T-helper 1 cell treated with Interleukin-12 subunit alpha and Interleukin-12 subunit beta and Interleukin-4 antibody, amounts not matched to agents 30 ng/mL and 1 ng/mL, for 36 hours (primary cell): ENCODE results near the gene WDR62. TPM values are rescaled to one million over a fixed set of nuclear protein-coding genes. Genes with fewer than 3 reads are reported as not detected.
"Not testable (repeated sequence)": the region's sequence is repeated elsewhere in the genome, so short reads cannot be mapped to it uniquely, and the experiment has no call there.

Source experiments
- intact Hi-C: fragments of 100-400 bp; cut with micrococcal nuclease; formaldehyde crosslinking; loops from one replicate; pipeline ENCODE4 v1.15.1; 2024
- total RNA-seq: library from RNA; stranded (reverse); gene quantifications from 2 replicates; pipeline ENCODE4 v1.2.3, GENCODE V29; 2022

WDR62 gene
- total RNA-seq, 1 donor from 2014 or later: 20.3 TPM

- intact Hi-C loops: no loop called here
Observed at GRCh38 chr19:36106991-36107390, 52.3 kb downstream of the WDR62 start.

GRCh38 chr19:36108684-36109083 lies 54.0 kb downstream of the WDR62 start:
- intact Hi-C loops: no loop called here

- intact Hi-C loops: loop anchor here (10.0 kb wide), 1 partner anchor 494 kb away; the partner anchor contains the start of gene ZNF382
Observed at GRCh38 chr19:36110487-36111199, 55.9 kb downstream of the WDR62 start, which contains the start of gene OVOL3. Gene OVOL3 (plus strand): TSS chr19:36111143. CDS start chr19:36111203, 60 bp downstream.

- intact Hi-C loops: loop anchor here (10.0 kb wide), 1 partner anchor 494 kb away; the partner anchor contains the start of gene ZNF382
Observed at GRCh38 chr19:36111200-36111539, 56.5 kb downstream of the WDR62 start.

GRCh38 chr19:36112678-36113077 lies 58.0 kb downstream of the WDR62 start:
- intact Hi-C loops: loop anchor here (10.0 kb wide), 1 partner anchor 492 kb away; the partner anchor contains the start of gene ZNF382

GRCh38 chr19:36113425-36113824 lies 58.7 kb downstream of the WDR62 start:
- intact Hi-C loops: loop anchor here (10.0 kb wide), 1 partner anchor 491 kb away; the partner anchor contains the start of gene ZNF382

- intact Hi-C loops: loop anchor here (1.0 to 10.0 kb wide), 3 partner anchors 100 to 491 kb away; partner anchors contain the start of genes ALKBH6, LIN37 and ZNF382
Observed at GRCh38 chr19:36113894-36114720, 59.4 kb downstream of the WDR62 start.

GRCh38 chr19:36114721-36115452 lies 60.2 kb downstream of the WDR62 start, which contains the start of gene POLR2I:
Gene POLR2I (minus strand): TSS chr19:36114875. CDS start chr19:36114856, 19 bp downstream.
- intact Hi-C loops: loop anchor here (1.0 to 10.0 kb wide), 15 partner anchors 12 to 490 kb away; partner anchors contain the start of genes ALKBH6, ARHGAP33, LIN37 and PROSER3

GRCh38 chr19:36115453-36116343 lies 61.0 kb downstream of the WDR62 start, which contains the start of gene TBCB:
Gene TBCB (plus strand): TSS chr19:36115468. CDS start chr19:36115561, 93 bp downstream.
- intact Hi-C loops: loop anchor here (1.0 to 10.0 kb wide), 14 partner anchors 12 to 489 kb away; partner anchors contain the start of genes ARHGAP33, LIN37, PROSER3 and SDHAF1

- intact Hi-C loops: loop anchor here (10.0 kb wide), 1 partner anchor 489 kb away; the partner anchor contains the start of gene ZNF382
Observed at GRCh38 chr19:36116344-36116637, 61.6 kb downstream of the WDR62 start.

GRCh38 chr19:36120092-36120983 lies 65.6 kb downstream of the WDR62 start:
- intact Hi-C loops: loop anchor here (10.0 kb wide), 1 partner anchor 1194 kb away; no protein-coding TSS in a partner anchor

GRCh38 chr19:36120984-36121358 lies 66.3 kb downstream of the WDR62 start:
- intact Hi-C loops: loop anchor here (10.0 kb wide), 1 partner anchor 1194 kb away; no protein-coding TSS in a partner anchor

GRCh38 chr19:36121486-36122124 lies 66.9 kb downstream of the WDR62 start:
- intact Hi-C loops: loop anchor here (10.0 kb wide), 1 partner anchor 1193 kb away; no protein-coding TSS in a partner anchor

GRCh38 chr19:36125557-36125956 lies 70.9 kb downstream of the WDR62 start:
- intact Hi-C loops: loop anchor here (5.0 to 10.0 kb wide), 12 partner anchors 292 to 1532 kb away; partner anchors contain the start of genes ZFP30, ZFP82, ZNF260 and ZNF383

- intact Hi-C loops: loop anchor here (1.0 to 10.0 kb wide), 16 partner anchors 13 to 1779 kb away; partner anchors contain the start of genes SIPA1L3, ZFP14, ZFP30 and ZFP82
Observed at GRCh38 chr19:36128392-36128736, 73.7 kb downstream of the WDR62 start.

- intact Hi-C loops: not testable (repeated sequence)
Observed at GRCh38 chr19:36131221-36131620, 76.5 kb downstream of the WDR62 start.

GRCh38 chr19:36134867-36135266 lies 80.2 kb downstream of the WDR62 start:
- intact Hi-C loops: not testable (repeated sequence)
